K562 treated with DMSO at 1 percent for 24 hours (cell line): Measurements from ENCODE around the gene PLGRKT. TPM values are rescaled to one million over a fixed set of nuclear protein-coding genes. Genes with fewer than 3 reads are reported as not detected.

ENCODE experiments used
- total RNA-seq: library from RNA; unstranded; fragments of 300-600 nt; gene quantifications from 2 replicates; pipeline ENCODE4 v1.2.3, GENCODE V29; 2022; ENCODE audit warnings: low read depth; ENCODE audit not compliant: insufficient read depth

PLGRKT gene
- 6.0 and 6.4 TPM in 2 replicates for total RNA-seq

GRCh38 chr9:5437254-5438216 is at the start of gene PLGRKT:
TSS of gene PLGRKT (minus strand) at chr9:5437925. CDS start at chr9:5431977, 5,948 bp downstream.

GRCh38 chr9:5450359-5451091 is 12.8 kb upstream of the PLGRKT start, which contains the start of gene CD274:
TSS of gene CD274 (plus strand) at chr9:5450542. CDS start at chr9:5456114, 5,572 bp downstream.

GRCh38 chr9:5338992-5339981 is 98.4 kb downstream of the PLGRKT start, which contains the start of gene RLN1:
TSS of gene RLN1 (minus strand) at chr9:5339876. CDS start at chr9:5339746, 130 bp downstream.

Other genes with a start within 250 kb of the PLGRKT start
- not detected in 2 replicates for gene INSL4, start 206.5 kb downstream of the PLGRKT start, total RNA-seq
- gene RLN2, start 133.2 kb downstream of the PLGRKT start, total RNA-seq, result not detected in 2 replicates
- gene RLN1, start 98.0 kb downstream of the PLGRKT start, total RNA-seq, result not detected in 2 replicates
- gene CD274, start 12.6 kb upstream of the PLGRKT start, total RNA-seq, result 0.37 and 0.58 TPM in 2 replicates
- not detected in 2 replicates for gene PDCD1LG2, start 72.6 kb upstream of the PLGRKT start, total RNA-seq
- gene RIC1, start 191.2 kb upstream of the PLGRKT start, total RNA-seq, result 8.2 and 8.3 TPM in 2 replicates